IMR-90 (cell line): ENCODE results near the gene FGF9. TPM values are rescaled to one million over a fixed set of nuclear protein-coding genes. Genes with fewer than 3 reads are reported as not detected.

ENCODE experiments used
- ATAC-seq: fragments of 200-7000 bp; cut with Tn5 transposase; 2 replicates; pipeline ENCODE4 v1.9.1; 2020; ENCODE audit warnings: low read depth, mild to moderate bottlenecking, moderate library complexity
- BruUV-seq: library from RNA; stranded (reverse); fragments of 400-500 nt; replicated peaks from 2 replicates; lab custom pipeline; 2021; lab: Mats Ljungman, UMichigan
- CTCF ChIA-PET: fragments of 300-600 bp; formaldehyde crosslinking; extraction: SDS; loops from one replicate; lab custom pipeline; 2021; ENCODE audit warnings: antibody characterized with exemption; lab: Yijun Ruan, JAX
- POLR2A ChIA-PET: fragments of 300-600 bp; sonication (Branson Sonifier 250); formaldehyde crosslinking; loops from one replicate; lab custom pipeline; 2022; ENCODE audit warnings: antibody characterized with exemption; ENCODE audit not compliant: unreplicated experiment; lab: Charles Lee
- DNase-seq: peaks from one replicate; pipeline ENCODE4 v3.0.0; 2013
- H2AFZ ChIP-seq: replicated peaks from 2 replicates; pipeline ENCODE3; 2013; ENCODE audit warnings: low read length, mild to moderate bottlenecking; ENCODE audit not compliant: poor library complexity
- H2AK5ac ChIP-seq: 2 replicates; pipeline ENCODE4 v1.6.1; 2013; ENCODE audit warnings: low read depth, low read length, inconsistent platforms
- H2AK9ac ChIP-seq: replicated peaks from 2 replicates; pipeline ENCODE3; 2013; ENCODE audit warnings: mild to moderate bottlenecking, low read depth, low read length, moderate library complexity; ENCODE audit not compliant: poor library complexity
- H2BK120ac ChIP-seq: 2 replicates; pipeline ENCODE4 v1.6.1; 2013; ENCODE audit warnings: low read depth, low read length, inconsistent platforms
- H2BK15ac ChIP-seq: 3 replicates; pipeline ENCODE4 v1.6.1; 2013; ENCODE audit warnings: low read depth, low read length, inconsistent platforms
- H2BK20ac ChIP-seq: 2 replicates; pipeline ENCODE4 v1.6.1; 2013; ENCODE audit warnings: low read depth, mild to moderate bottlenecking, inconsistent platforms, low read length, moderate library complexity
- H2BK5ac ChIP-seq: 2 replicates; pipeline ENCODE4 v1.6.1; 2013; ENCODE audit warnings: mild to moderate bottlenecking, low read depth, low read length, inconsistent platforms; ENCODE audit not compliant: poor library complexity, severe bottlenecking
- H3K14ac ChIP-seq: replicated peaks from 2 replicates; pipeline ENCODE4 v1.6.1; 2013; ENCODE audit warnings: low read depth, low read length, inconsistent platforms
- H3K18ac ChIP-seq: 2 replicates; pipeline ENCODE4 v1.6.1; 2013; ENCODE audit warnings: low read depth, low read length, control low read depth
- H3K23ac ChIP-seq: 2 replicates; pipeline ENCODE4 v1.6.1; 2013; ENCODE audit warnings: low read depth, low read length, inconsistent platforms
- H3K27ac ChIP-seq: 2 replicates; pipeline ENCODE4 v1.5.1; 2013; ENCODE audit warnings: mild to moderate bottlenecking, control low read depth, low read length; ENCODE audit not compliant: insufficient read depth
- H3K27me3 ChIP-seq: 2 replicates; pipeline ENCODE4 v1.6.1; 2013; ENCODE audit warnings: low read length; ENCODE audit not compliant: control insufficient read depth, insufficient read depth
- H3K36me3 ChIP-seq: 2 replicates; pipeline ENCODE4 v1.6.1; 2013; ENCODE audit warnings: low read length, mixed read lengths; ENCODE audit not compliant: control insufficient read depth, insufficient read depth
- H3K4ac ChIP-seq: 2 replicates; pipeline ENCODE4 v1.6.1; 2013; ENCODE audit warnings: low read depth, low read length, inconsistent platforms
- H3K4me1 ChIP-seq: 2 replicates; pipeline ENCODE4 v1.6.1; 2013; ENCODE audit warnings: low read length, mixed read lengths; ENCODE audit not compliant: control insufficient read depth, insufficient read depth
- H3K4me2 ChIP-seq: 2 replicates; pipeline ENCODE4 v1.6.1; 2013; ENCODE audit warnings: low read depth, mild to moderate bottlenecking, control low read depth, low read length, moderate library complexity
- H3K4me3 ChIP-seq: 2 replicates; pipeline ENCODE4 v1.5.1; 2013; ENCODE audit warnings: low read depth, mild to moderate bottlenecking, control low read depth, low read length, moderate library complexity; ENCODE audit not compliant: insufficient read depth
- H3K56ac ChIP-seq: 2 replicates; pipeline ENCODE4 v1.6.1; 2013; ENCODE audit warnings: low read length, inconsistent platforms; ENCODE audit not compliant: insufficient read depth; ENCODE audit errors: extremely low read depth
- H3K79me1 ChIP-seq, 2 experiments: 2 replicates each; pipeline ENCODE4 v1.6.1; 2013; ENCODE audit warnings: low read length in 2 of 2, inconsistent platforms in 1 of 2, low read depth in 1 of 2
- H3K9ac ChIP-seq: 2 replicates; pipeline ENCODE4 v1.6.1; 2013; ENCODE audit warnings: low read depth, low read length, control low read depth
- H3K9me1 ChIP-seq: 2 replicates; pipeline ENCODE4 v1.6.1; 2013; ENCODE audit warnings: low read length, inconsistent platforms; ENCODE audit not compliant: insufficient read depth
- H3K9me3 ChIP-seq: 2 replicates; pipeline ENCODE4 v1.6.1; 2013; ENCODE audit warnings: low read length; ENCODE audit not compliant: control insufficient read depth, insufficient read depth
- H4K20me1 ChIP-seq: 2 replicates; pipeline ENCODE4 v1.6.1; 2013; ENCODE audit warnings: low read length, inconsistent platforms; ENCODE audit not compliant: insufficient read depth
- H4K5ac ChIP-seq: 2 replicates; pipeline ENCODE4 v1.6.1; 2013; ENCODE audit warnings: mild to moderate bottlenecking, low read depth, low read length, control low read depth
- H4K8ac ChIP-seq, 2 experiments: 2 replicates each; pipeline ENCODE4 v1.6.1; 2013; ENCODE audit warnings: low read depth in 2 of 2, low read length in 2 of 2, control low read depth in 1 of 2, inconsistent platforms in 1 of 2
- H4K91ac ChIP-seq: 2 replicates; pipeline ENCODE4 v1.6.1; 2013; ENCODE audit warnings: low read depth, low read length, inconsistent platforms; ENCODE audit not compliant: insufficient read depth
- BHLHE40 ChIP-seq: fragments of 150-350 bp; IDR thresholded peaks from 2 replicates; pipeline ENCODE4 v1.6.1; 2016; ENCODE audit warnings: mild to moderate bottlenecking, low read depth, low read length
- CHD1 ChIP-seq: IDR thresholded peaks from 2 replicates; pipeline ENCODE4 v1.6.1; 2012; ENCODE audit warnings: low read depth, low read length, improper control_type of control experiment
- MAFK ChIP-seq: IDR thresholded peaks from 2 replicates; pipeline ENCODE4 v1.6.1; 2012; ENCODE audit warnings: low read depth, low read length, improper control_type of control experiment
- MAZ ChIP-seq: IDR thresholded peaks from 2 replicates; pipeline ENCODE4 v1.6.1; 2012; ENCODE audit warnings: low read depth, mild to moderate bottlenecking, low read length, improper control_type of control experiment, moderate library complexity, borderline replicate concordance
- MXI1 ChIP-seq: IDR thresholded peaks from 2 replicates; pipeline ENCODE4 v1.6.1; 2012; ENCODE audit warnings: low read depth, mild to moderate bottlenecking, low read length, moderate library complexity, borderline replicate concordance
- NFE2L2 ChIP-seq: fragments of 150-350 bp; IDR thresholded peaks from 2 replicates; pipeline ENCODE4 v1.6.1; 2016; ENCODE audit warnings: low read depth, mild to moderate bottlenecking, low read length
- POLR2A ChIP-seq: IDR thresholded peaks from 2 replicates; pipeline ENCODE4 v1.6.1; 2012; ENCODE audit warnings: mild to moderate bottlenecking, low read depth, low read length
- RAD21 ChIP-seq: IDR thresholded peaks from 2 replicates; pipeline ENCODE4 v1.6.1; 2012; ENCODE audit warnings: low read length, improper control_type of control experiment
- RFX5 ChIP-seq: IDR thresholded peaks from 2 replicates; pipeline ENCODE4 v1.8.0; 2012; ENCODE audit warnings: low read depth, mild to moderate bottlenecking, low read length, moderate library complexity
- WGBS, 2 experiments: methylation state at CpG; one replicate each; pipeline versions ENCODE4 v1.1.5 to v1.1.7; 2013; ENCODE audit warnings: missing lambda C conversion rate in 2 of 2; ENCODE audit not compliant: insufficient read length in 1 of 2; ENCODE audit errors: extremely low coverage in 2 of 2; 5-methylcytosine and 5-hydroxymethylcytosine counted together
- dilution Hi-C: fragments of 300-500 bp; cut with HindIII; formaldehyde crosslinking; loops from one replicate; pipeline ENCODE4 v1.14.3; 2018; ENCODE audit warnings: low sequenced_read_pairs; ENCODE audit not compliant: unreplicated experiment
- in situ Hi-C: fragments of 300-500 bp; cut with MboI; formaldehyde crosslinking; loops from 3 replicates; pipeline ENCODE4 v1.14.3; 2019; ENCODE audit warnings: low sequenced_read_pairs, inconsistent platforms, mixed read lengths
- intact Hi-C: fragments of 100-400 bp; cut with micrococcal nuclease; formaldehyde crosslinking; loops from 2 replicates; pipeline ENCODE4 v1.10.0; 2022
- polyA plus RNA-seq, 3 experiments: library from polyadenylated mRNA; depleted of rRNA; stranded (reverse); fragments of >200 nt; gene quantifications; 2 replicates each; pipeline ENCODE4 v1.2.3, GENCODE V29; 2012; ENCODE audit warnings: low replicate concordance in 1 of 3
- total RNA-seq: library from RNA; depleted of rRNA; stranded (reverse); fragments of >200 nt; gene quantifications from 2 replicates; pipeline ENCODE4 v1.2.3, GENCODE V29; 2012
- TF ChIP-seq, protein P1 (sequence below): conservative IDR thresholded peaks from 2 replicates; pipeline ENCODE4 v1.5.1; 2012; ENCODE audit warnings: mild to moderate bottlenecking, low read depth, low read length, improper control_type of control experiment

FGF9 gene
- total and polyA plus RNA-seq, 2 of the 4 experiments (the other 2 are of a cell fraction) = under 0.01 to 0.05 TPM

DNA sequence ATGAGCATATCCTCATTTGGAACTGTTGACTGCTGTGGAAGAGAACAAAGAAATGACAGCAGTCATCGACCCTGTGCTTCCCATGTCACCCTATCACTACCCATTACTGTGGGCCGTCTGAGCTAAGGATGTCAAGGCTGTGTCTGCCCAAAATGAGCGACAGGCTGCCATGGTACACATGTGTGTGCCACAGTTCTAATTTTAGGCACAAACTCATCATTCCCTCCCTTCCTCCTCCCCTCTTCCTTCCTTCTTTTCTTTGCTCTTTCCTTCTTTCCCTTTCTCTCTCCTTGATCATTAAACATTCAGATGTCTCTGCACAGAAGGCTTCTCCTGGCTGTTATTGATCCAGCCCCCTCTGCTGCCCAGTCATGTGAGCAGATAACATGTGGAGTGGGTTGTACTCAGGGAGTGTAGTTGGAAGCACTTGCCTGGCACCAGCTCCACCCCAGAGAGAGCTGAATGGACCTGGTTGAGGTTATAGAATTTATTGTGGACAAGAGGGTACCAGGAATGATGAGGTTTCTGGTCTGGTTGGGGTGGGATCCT is 6.3 kb downstream of the FGF9 start:
- H3K4me1 ChIP-seq = peaks cover 4% of the 10 kb centered on the region; the same call in 1 of the 2 replicates
- H3K79me1 ChIP-seq = no peaks in the 10 kb centered on the region
- POLR2A ChIA-PET = no interaction called here
- no peak overlapping the region for H3K27ac ChIP-seq
- H2BK120ac ChIP-seq = no peak overlapping the region
- ATAC-seq (no peak), DNase-seq (no peak)
- H2BK20ac ChIP-seq = no peak overlapping the region
- H4K5ac ChIP-seq = no peak overlapping the region
- intact Hi-C loops (loop anchor here (10.0 kb wide), 3 partner anchors 148 to 518 kb away; no protein-coding TSS in a partner anchor), dilution Hi-C loops (no loop called here), in situ Hi-C loops (no loop called here)
- H3K4me3 ChIP-seq = no peak overlapping the region
- H3K56ac ChIP-seq = no peak overlapping the region
- TF ChIP-seq NFE2L2 (no peak), MXI1 (no peak), RAD21 (no peak), MAFK (no peak), MAZ (no peak), BHLHE40 (no peak), CHD1 (no peak), POLR2A (no peak), RFX5 (no peak)
- TF ChIP-seq, protein P1, sequence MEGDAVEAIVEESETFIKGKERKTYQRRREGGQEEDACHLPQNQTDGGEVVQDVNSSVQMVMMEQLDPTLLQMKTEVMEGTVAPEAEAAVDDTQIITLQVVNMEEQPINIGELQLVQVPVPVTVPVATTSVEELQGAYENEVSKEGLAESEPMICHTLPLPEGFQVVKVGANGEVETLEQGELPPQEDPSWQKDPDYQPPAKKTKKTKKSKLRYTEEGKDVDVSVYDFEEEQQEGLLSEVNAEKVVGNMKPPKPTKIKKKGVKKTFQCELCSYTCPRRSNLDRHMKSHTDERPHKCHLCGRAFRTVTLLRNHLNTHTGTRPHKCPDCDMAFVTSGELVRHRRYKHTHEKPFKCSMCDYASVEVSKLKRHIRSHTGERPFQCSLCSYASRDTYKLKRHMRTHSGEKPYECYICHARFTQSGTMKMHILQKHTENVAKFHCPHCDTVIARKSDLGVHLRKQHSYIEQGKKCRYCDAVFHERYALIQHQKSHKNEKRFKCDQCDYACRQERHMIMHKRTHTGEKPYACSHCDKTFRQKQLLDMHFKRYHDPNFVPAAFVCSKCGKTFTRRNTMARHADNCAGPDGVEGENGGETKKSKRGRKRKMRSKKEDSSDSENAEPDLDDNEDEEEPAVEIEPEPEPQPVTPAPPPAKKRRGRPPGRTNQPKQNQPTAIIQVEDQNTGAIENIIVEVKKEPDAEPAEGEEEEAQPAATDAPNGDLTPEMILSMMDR = no peak
- H3K27me3 ChIP-seq = peaks cover 41% of the 10 kb centered on the region
- no peak overlapping the region for H3K4ac ChIP-seq
- H3K18ac ChIP-seq = no peak overlapping the region
- 58% methylated on average over 2 of the region's 3 CpGs; no CpG with 5 or more reads in 1 of the 2 experiments for WGBS, 2 experiments
- no peaks in the 10 kb centered on the region for H3K9me3 ChIP-seq
- H2AK5ac ChIP-seq = no peak overlapping the region; the same call in 1 of the 2 replicates
- no peaks in the 10 kb centered on the region for H3K9me1 ChIP-seq
- no peak overlapping the region for H2AK9ac ChIP-seq
- H4K8ac ChIP-seq = no peak overlapping the region
- no peak overlapping the region for H3K4me2 ChIP-seq
- no peak overlapping the region for H3K23ac ChIP-seq
- no peak overlapping the region for H3K9ac ChIP-seq
- no peak overlapping the region; the same call in 1 of the 2 replicates for H4K91ac ChIP-seq
- no peak overlapping the region for H3K14ac ChIP-seq
- H3K36me3 ChIP-seq = no peaks in the 10 kb centered on the region
- H2AFZ ChIP-seq = no peak overlapping the region
- no peak overlapping the region for H2BK15ac ChIP-seq
- H4K20me1 ChIP-seq = no peaks in the 10 kb centered on the region
- CTCF ChIA-PET = interaction anchor here (1.0 kb wide), 1 partner anchor 602 kb away, joined by 4 read pairs; no protein-coding TSS in a partner anchor
- BruUV-seq = no TSS peak
- no peak overlapping the region for H2BK5ac ChIP-seq
